WTC11 (cell line): Measurements from ENCODE around the gene DNAJC3. TPM values are rescaled to one million over a fixed set of nuclear protein-coding genes. Genes with fewer than 3 reads are reported as not detected.

ENCODE experiments used
- ATAC-seq: fragments of 200-7000 bp; cut with Tn5 transposase; 2 replicates; pipeline ENCODE4 v1.10.0; 2021; ENCODE audit warnings: mild to moderate bottlenecking, moderate library complexity
- CTCF ChIA-PET: fragments of 300-600 bp; sonication (Branson Sonifier 250); formaldehyde crosslinking; loops from one replicate; lab custom pipeline; 2021; ENCODE audit warnings: antibody characterized with exemption; lab: Charles Lee
- POLR2A ChIA-PET: fragments of 350-600 bp; sonication (Branson Sonifier 250); formaldehyde crosslinking; loops from one replicate; lab custom pipeline; 2021; ENCODE audit warnings: antibody characterized with exemption; lab: Charles Lee
- DNase-seq: peaks from one replicate; pipeline ENCODE4 v3.0.0; 2021; ENCODE audit warnings: low spot score
- H3K27ac Mint-ChIP-seq: 2 replicates; pipeline ENCODE4 v1.8.0; 2021; ENCODE audit warnings: mixed read lengths
- H3K27me3 Mint-ChIP-seq: 2 replicates; pipeline ENCODE4 v1.8.0; 2021; ENCODE audit warnings: low read depth, mild to moderate bottlenecking, moderate library complexity, mixed read lengths
- H3K36me3 Mint-ChIP-seq: 2 replicates; pipeline ENCODE4 v1.8.0; 2021; ENCODE audit warnings: mixed read lengths
- H3K4me1 Mint-ChIP-seq: 2 replicates; pipeline ENCODE4 v1.8.0; 2022; ENCODE audit warnings: mixed read lengths
- H3K4me3 Mint-ChIP-seq: 2 replicates; pipeline ENCODE4 v1.8.0; 2021; ENCODE audit warnings: mild to moderate bottlenecking, moderate library complexity, mixed read lengths
- H3K9me3 Mint-ChIP-seq: 2 replicates; pipeline ENCODE4 v1.8.0; 2021; ENCODE audit warnings: mixed read lengths
- AR ChIP-seq: fragments of 250-450 bp; sonication (Bioruptor Pico); IDR thresholded peaks from 2 replicates; pipeline ENCODE4 v1.9.0; 2021; ENCODE audit warnings: mild to moderate bottlenecking
- CTCF ChIP-seq: fragments of 200-600 bp; IDR thresholded peaks from 2 replicates; pipeline ENCODE4 v1.8.0; 2022; ENCODE audit warnings: antibody characterized with exemption
- IRF1 ChIP-seq: sonication (generic); formaldehyde crosslinking; IDR thresholded peaks from 2 replicates; pipeline ENCODE4 v1.8.0; 2023; ENCODE audit warnings: missing genetic modification reagents
- JUN ChIP-seq: sonication (generic); formaldehyde crosslinking; IDR thresholded peaks from 2 replicates; pipeline ENCODE4 v1.8.0; 2023; ENCODE audit warnings: mild to moderate bottlenecking, missing genetic modification reagents
- KAT7 ChIP-seq: sonication (generic); formaldehyde crosslinking; IDR thresholded peaks from 2 replicates; pipeline ENCODE4 v1.8.1; 2023; ENCODE audit warnings: missing genetic modification reagents, mild to moderate bottlenecking, borderline replicate concordance
- NR1H2 ChIP-seq: sonication (generic); formaldehyde crosslinking; IDR thresholded peaks from 2 replicates; pipeline ENCODE4 v1.9.0; 2021; ENCODE audit warnings: mild to moderate bottlenecking, moderate library complexity, missing genetic modification reagents
- NR2C2 ChIP-seq: sonication (generic); formaldehyde crosslinking; IDR thresholded peaks from 2 replicates; pipeline ENCODE4 v1.8.0; 2022; ENCODE audit warnings: mild to moderate bottlenecking, missing genetic modification reagents
- NR3C1 ChIP-seq: sonication (generic); formaldehyde crosslinking; conservative IDR thresholded peaks from 2 replicates; pipeline ENCODE4 v1.8.1; 2023; ENCODE audit warnings: low read depth, mild to moderate bottlenecking, missing genetic modification reagents
- OVOL2 ChIP-seq: fragments of 250-450 bp; sonication (Bioruptor Pico); IDR thresholded peaks from 2 replicates; pipeline ENCODE4 v1.9.0; 2021; ENCODE audit warnings: mild to moderate bottlenecking, borderline replicate concordance
- ZBTB43 ChIP-seq: sonication (generic); formaldehyde crosslinking; IDR thresholded peaks from 2 replicates; pipeline ENCODE4 v1.8.1; 2023; ENCODE audit warnings: mild to moderate bottlenecking, missing genetic modification reagents
- ZMAT4 ChIP-seq: fragments of 250-450 bp; sonication (Bioruptor Pico); IDR thresholded peaks from 2 replicates; pipeline ENCODE4 v1.9.0; 2021; ENCODE audit warnings: mild to moderate bottlenecking
- ZNF232 ChIP-seq: sonication (generic); formaldehyde crosslinking; IDR thresholded peaks from 2 replicates; pipeline ENCODE4 v1.8.0; 2022; ENCODE audit warnings: mild to moderate bottlenecking, missing genetic modification reagents
- ZNF263 ChIP-seq: sonication (generic); formaldehyde crosslinking; IDR thresholded peaks from 2 replicates; pipeline ENCODE4 v1.8.1; 2022; ENCODE audit warnings: low read depth, mild to moderate bottlenecking, moderate library complexity, missing genetic modification reagents
- ZNF317 ChIP-seq: sonication (generic); formaldehyde crosslinking; IDR thresholded peaks from 2 replicates; pipeline ENCODE4 v1.8.1; 2023; ENCODE audit warnings: low read depth, mild to moderate bottlenecking, moderate library complexity, missing genetic modification reagents, borderline replicate concordance
- ZNF416 ChIP-seq: fragments of 250-450 bp; sonication (Bioruptor Pico); IDR thresholded peaks from 2 replicates; pipeline ENCODE4 v1.9.0; 2021; ENCODE audit warnings: mild to moderate bottlenecking, inconsistent platforms
- ZNF671 ChIP-seq: fragments of 250-450 bp; sonication (Bioruptor Pico); IDR thresholded peaks from 2 replicates; pipeline ENCODE4 v1.8.0; 2021; ENCODE audit warnings: mild to moderate bottlenecking
- ZSCAN18 ChIP-seq: fragments of 250-450 bp; sonication (Bioruptor Pico); IDR thresholded peaks from 2 replicates; pipeline ENCODE4 v2.1.2; 2022; ENCODE audit warnings: mild to moderate bottlenecking, moderate library complexity
- total RNA-seq: library from RNA; stranded (reverse); gene quantifications from 3 replicates; pipeline ENCODE4 v1.2.3, GENCODE V29; 2021
- TF ChIP-seq, protein P1 (sequence below): sonication (generic); formaldehyde crosslinking; IDR thresholded peaks from 2 replicates; pipeline ENCODE4 v1.8.0; 2022; ENCODE audit warnings: mild to moderate bottlenecking, missing genetic modification reagents
- TF ChIP-seq, protein P2 (sequence below): sonication (generic); formaldehyde crosslinking; IDR thresholded peaks from 2 replicates; pipeline ENCODE4 v1.8.0; 2022; ENCODE audit warnings: mild to moderate bottlenecking, missing genetic modification reagents
- TF ChIP-seq, protein P3 (sequence below): sonication (generic); formaldehyde crosslinking; conservative IDR thresholded peaks from 2 replicates; pipeline ENCODE4 v1.8.1; 2023; ENCODE audit warnings: mild to moderate bottlenecking, low read depth, missing genetic modification reagents, moderate library complexity
- TF ChIP-seq, protein P4 (sequence below): fragments of 250-450 bp; sonication (Bioruptor Pico); IDR thresholded peaks from 2 replicates; pipeline ENCODE4 v1.8.0; 2021; ENCODE audit warnings: mild to moderate bottlenecking

Gene DNAJC3
- total RNA-seq, 1 experiment from 2014 or later: 20.0 TPM

DNA sequence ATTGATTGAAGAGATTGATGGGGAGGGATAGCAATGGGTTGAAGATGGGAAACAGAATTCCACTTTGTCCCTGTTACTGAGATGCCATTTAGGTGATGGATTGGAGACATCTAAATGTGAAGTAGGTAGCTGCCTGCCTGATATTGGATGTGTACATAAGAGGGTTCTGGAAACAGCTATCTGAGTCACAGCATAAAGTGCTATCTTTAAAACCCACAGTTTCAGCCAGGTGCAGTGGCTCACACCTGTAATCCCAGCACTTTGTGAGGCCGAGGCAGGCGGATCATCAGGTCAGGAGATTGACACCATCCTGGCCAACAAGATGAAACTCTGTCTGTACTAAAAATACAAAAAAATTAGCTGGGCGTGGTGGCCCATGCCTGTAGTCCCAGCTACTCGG, 72.6 kb downstream of the DNAJC3 start (continued):
- TF ChIP-seq NR1H2 (CRISPR knock-in tag): no peak
- TF ChIP-seq CTCF: no peak
- no peak for TF ChIP-seq NR2C2
- no peak for TF ChIP-seq IRF1 (CRISPR knock-in tag)
- TF ChIP-seq KAT7 (CRISPR knock-in tag): no peak
- TF ChIP-seq JUN: no peak
- no peak for TF ChIP-seq ZSCAN18

- H3K27me3 Mint-ChIP-seq: no peaks in the 10 kb centered on the region
- ChIA-PET POLR2A (no interaction called here), CTCF (no interaction called here)
- DNase-seq (no peak), ATAC-seq (no peak)
- H3K27ac Mint-ChIP-seq: no peak overlapping the region
- TF ChIP-seq AR (CRISPR knock-in tag) (no peak), ZNF317 (CRISPR knock-in tag) (no peak), ZBTB43 (CRISPR knock-in tag) (no peak), ZNF416 (CRISPR knock-in tag) (no peak), ZNF232 (CRISPR knock-in tag) (no peak), ZNF263 (CRISPR knock-in tag) (no peak), NR1H2 (CRISPR knock-in tag) (no peak), ZMAT4 (CRISPR knock-in tag) (no peak), OVOL2 (no peak), NR3C1 (no peak), ZNF671 (CRISPR knock-in tag) (no peak)
- TF ChIP-seq, protein P1, sequence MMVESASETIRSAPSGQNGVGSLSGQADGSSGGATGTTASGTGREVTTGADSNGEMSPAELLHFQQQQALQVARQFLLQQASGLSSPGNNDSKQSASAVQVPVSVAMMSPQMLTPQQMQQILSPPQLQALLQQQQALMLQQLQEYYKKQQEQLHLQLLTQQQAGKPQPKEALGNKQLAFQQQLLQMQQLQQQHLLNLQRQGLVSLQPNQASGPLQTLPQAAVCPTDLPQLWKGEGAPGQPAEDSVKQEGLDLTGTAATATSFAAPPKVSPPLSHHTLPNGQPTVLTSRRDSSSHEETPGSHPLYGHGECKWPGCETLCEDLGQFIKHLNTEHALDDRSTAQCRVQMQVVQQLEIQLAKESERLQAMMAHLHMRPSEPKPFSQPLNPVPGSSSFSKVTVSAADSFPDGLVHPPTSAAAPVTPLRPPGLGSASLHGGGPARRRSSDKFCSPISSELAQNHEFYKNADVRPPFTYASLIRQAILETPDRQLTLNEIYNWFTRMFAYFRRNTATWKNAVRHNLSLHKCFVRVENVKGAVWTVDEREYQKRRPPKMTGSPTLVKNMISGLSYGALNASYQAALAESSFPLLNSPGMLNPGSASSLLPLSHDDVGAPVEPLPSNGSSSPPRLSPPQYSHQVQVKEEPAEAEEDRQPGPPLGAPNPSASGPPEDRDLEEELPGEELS (CRISPR knock-in tag): no peak
- TF ChIP-seq, protein P2, sequence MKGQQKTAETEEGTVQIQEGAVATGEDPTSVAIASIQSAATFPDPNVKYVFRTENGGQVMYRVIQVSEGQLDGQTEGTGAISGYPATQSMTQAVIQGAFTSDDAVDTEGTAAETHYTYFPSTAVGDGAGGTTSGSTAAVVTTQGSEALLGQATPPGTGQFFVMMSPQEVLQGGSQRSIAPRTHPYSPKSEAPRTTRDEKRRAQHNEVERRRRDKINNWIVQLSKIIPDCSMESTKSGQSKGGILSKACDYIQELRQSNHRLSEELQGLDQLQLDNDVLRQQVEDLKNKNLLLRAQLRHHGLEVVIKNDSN (CRISPR knock-in tag): no peak
- TF ChIP-seq, protein P3, sequence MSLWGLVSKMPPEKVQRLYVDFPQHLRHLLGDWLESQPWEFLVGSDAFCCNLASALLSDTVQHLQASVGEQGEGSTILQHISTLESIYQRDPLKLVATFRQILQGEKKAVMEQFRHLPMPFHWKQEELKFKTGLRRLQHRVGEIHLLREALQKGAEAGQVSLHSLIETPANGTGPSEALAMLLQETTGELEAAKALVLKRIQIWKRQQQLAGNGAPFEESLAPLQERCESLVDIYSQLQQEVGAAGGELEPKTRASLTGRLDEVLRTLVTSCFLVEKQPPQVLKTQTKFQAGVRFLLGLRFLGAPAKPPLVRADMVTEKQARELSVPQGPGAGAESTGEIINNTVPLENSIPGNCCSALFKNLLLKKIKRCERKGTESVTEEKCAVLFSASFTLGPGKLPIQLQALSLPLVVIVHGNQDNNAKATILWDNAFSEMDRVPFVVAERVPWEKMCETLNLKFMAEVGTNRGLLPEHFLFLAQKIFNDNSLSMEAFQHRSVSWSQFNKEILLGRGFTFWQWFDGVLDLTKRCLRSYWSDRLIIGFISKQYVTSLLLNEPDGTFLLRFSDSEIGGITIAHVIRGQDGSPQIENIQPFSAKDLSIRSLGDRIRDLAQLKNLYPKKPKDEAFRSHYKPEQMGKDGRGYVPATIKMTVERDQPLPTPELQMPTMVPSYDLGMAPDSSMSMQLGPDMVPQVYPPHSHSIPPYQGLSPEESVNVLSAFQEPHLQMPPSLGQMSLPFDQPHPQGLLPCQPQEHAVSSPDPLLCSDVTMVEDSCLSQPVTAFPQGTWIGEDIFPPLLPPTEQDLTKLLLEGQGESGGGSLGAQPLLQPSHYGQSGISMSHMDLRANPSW (CRISPR knock-in tag): no peak
- TF ChIP-seq, protein P4, sequence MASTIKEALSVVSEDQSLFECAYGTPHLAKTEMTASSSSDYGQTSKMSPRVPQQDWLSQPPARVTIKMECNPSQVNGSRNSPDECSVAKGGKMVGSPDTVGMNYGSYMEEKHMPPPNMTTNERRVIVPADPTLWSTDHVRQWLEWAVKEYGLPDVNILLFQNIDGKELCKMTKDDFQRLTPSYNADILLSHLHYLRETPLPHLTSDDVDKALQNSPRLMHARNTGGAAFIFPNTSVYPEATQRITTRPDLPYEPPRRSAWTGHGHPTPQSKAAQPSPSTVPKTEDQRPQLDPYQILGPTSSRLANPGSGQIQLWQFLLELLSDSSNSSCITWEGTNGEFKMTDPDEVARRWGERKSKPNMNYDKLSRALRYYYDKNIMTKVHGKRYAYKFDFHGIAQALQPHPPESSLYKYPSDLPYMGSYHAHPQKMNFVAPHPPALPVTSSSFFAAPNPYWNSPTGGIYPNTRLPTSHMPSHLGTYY (CRISPR knock-in tag): no peak
- TF ChIP-seq, all 79 proteins: peak for 0
- Mint-ChIP-seq H3K36me3 (no peaks in the 10 kb centered on the region), H3K4me3 (no peak overlapping the region), H3K9me3 (no peaks in the 10 kb centered on the region), H3K4me1 (peaks cover 4% of the 10 kb centered on the region; the same call in 1 of the 2 replicates)
These were observed 75.7 kb downstream of the DNAJC3 start for GRCh38 chr13:95752677-95753076.
